Activated T-helper 1 cell treated with anti-CD3 and anti-CD28 coated beads, Interleukin-12 subunit alpha, Interleukin-12 subunit beta, Interleukin-2, Interleukin-4 antibody, amounts not matched to agents 30 ng/mL and 10 ng/mL and 1 ng/mL, durations not matched to agents 14 hours and 24 hours and 36 hours (primary cell): ENCODE data around the gene GET3. TPM values are rescaled to one million over a fixed set of nuclear protein-coding genes. Genes with fewer than 3 reads are reported as not detected.

ENCODE experiments used
- DNase-seq: peaks from one replicate; pipeline ENCODE4 v3.0.0; 2021; ENCODE audit warnings: low spot score
- H3K27ac Mint-ChIP-seq: one replicate; pipeline ENCODE4 v1.8.0; 2021; ENCODE audit warnings: mild to moderate bottlenecking, mixed read lengths
- H3K27me3 Mint-ChIP-seq: one replicate; pipeline ENCODE4 v1.8.0; 2022; ENCODE audit warnings: mild to moderate bottlenecking, moderate library complexity, mixed read lengths; ENCODE audit not compliant: insufficient read depth
- H3K36me3 Mint-ChIP-seq: one replicate; pipeline ENCODE4 v1.8.0; 2021; ENCODE audit warnings: low read depth, mixed read lengths
- H3K4me1 Mint-ChIP-seq: one replicate; pipeline ENCODE4 v1.8.0; 2021; ENCODE audit warnings: low read depth, mixed read lengths
- H3K4me3 Mint-ChIP-seq: one replicate; pipeline ENCODE4 v1.8.0; 2021; ENCODE audit warnings: mild to moderate bottlenecking, moderate library complexity, mixed read lengths
- H3K9me3 Mint-ChIP-seq: one replicate; pipeline ENCODE4 v1.8.0; 2021; ENCODE audit warnings: mixed read lengths
- intact Hi-C: fragments of 100-400 bp; cut with micrococcal nuclease; formaldehyde crosslinking; loops from one replicate; pipeline ENCODE4 v1.15.1; 2024
- total RNA-seq: library from RNA; stranded (reverse); gene quantifications from 2 replicates; pipeline ENCODE4 v1.2.3, GENCODE V29; 2022

GET3 gene
- total RNA-seq, 1 donor from 2014 or later: 68.0 TPM

DNA sequence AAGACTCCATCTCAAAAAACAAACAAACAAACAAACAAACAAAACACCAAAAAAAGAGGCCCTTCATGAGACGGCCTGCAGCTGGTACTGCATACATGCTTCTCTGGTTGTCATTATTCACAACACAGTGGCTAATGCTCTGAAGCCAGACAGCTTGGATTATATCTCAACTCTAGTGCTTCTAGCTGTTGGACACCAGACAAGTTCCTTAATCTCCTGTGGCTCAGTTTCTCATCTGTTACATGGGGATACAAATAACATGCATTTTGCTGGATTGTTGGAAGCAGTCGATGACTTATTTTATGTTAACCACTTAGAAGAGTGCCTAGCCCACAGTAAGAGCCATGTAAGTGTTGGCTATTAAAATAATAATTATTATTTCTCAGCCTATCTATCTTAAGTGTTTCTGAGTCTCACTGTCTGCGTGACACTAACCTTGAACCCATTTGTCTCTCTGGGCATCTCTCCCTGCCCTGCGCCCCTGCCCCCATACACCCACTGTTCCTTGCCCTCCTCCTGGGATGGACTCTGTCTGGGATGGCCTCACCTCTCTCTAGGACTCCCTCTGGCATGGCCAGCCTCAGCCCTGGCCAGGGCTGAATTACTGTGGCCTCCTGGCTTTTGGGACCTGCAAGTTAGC lies 50.9 kb downstream of the GET3 start:
- Mint-ChIP-seq H3K4me3 (no peak overlapping the region), H3K27ac (peak overlapping the region; percentile 53), H3K9me3 (no peaks in the 10 kb centered on the region), H3K4me1 (peaks cover 24% of the 10 kb centered on the region), H3K27me3 (no peaks in the 10 kb centered on the region), H3K36me3 (peaks cover 7% of the 10 kb centered on the region)
- intact Hi-C loops: no loop called here
- DNase-seq: no peak

DNA sequence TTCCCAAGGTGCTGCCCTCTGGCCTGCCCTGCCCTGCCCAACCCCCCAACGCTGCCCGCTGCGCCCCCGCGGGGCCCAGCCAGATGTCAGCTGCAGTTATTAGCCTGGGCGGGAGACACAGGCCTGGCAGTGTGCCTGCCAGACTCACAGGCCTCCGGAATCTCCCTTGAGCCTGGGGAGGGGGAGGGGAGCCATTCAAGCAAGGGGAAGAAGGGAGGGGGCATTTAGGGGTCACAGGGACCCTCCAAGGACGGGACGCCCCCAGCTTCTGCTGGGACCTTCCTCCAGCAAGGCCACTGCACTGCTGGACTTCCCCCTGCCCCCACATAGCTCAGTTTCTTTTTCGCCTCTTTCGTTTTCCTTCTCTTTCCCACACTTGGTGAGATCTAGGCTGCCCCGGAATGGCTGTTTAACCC lies 51.4 kb downstream of the GET3 start:
- Mint-ChIP-seq H3K4me1 (peaks cover 19% of the 10 kb centered on the region), H3K36me3 (peaks cover 10% of the 10 kb centered on the region), H3K27ac (peak overlapping the region; percentile 98), H3K4me3 (peak overlapping the region; percentile 91), H3K9me3 (no peaks in the 10 kb centered on the region), H3K27me3 (no peaks in the 10 kb centered on the region)
- intact Hi-C loops: loop anchor here (1.0 kb wide), 2 partner anchors 10 to 51 kb away; partner anchors contain the start of gene GET3
- DNase-seq: peak; percentile 15

DNA sequence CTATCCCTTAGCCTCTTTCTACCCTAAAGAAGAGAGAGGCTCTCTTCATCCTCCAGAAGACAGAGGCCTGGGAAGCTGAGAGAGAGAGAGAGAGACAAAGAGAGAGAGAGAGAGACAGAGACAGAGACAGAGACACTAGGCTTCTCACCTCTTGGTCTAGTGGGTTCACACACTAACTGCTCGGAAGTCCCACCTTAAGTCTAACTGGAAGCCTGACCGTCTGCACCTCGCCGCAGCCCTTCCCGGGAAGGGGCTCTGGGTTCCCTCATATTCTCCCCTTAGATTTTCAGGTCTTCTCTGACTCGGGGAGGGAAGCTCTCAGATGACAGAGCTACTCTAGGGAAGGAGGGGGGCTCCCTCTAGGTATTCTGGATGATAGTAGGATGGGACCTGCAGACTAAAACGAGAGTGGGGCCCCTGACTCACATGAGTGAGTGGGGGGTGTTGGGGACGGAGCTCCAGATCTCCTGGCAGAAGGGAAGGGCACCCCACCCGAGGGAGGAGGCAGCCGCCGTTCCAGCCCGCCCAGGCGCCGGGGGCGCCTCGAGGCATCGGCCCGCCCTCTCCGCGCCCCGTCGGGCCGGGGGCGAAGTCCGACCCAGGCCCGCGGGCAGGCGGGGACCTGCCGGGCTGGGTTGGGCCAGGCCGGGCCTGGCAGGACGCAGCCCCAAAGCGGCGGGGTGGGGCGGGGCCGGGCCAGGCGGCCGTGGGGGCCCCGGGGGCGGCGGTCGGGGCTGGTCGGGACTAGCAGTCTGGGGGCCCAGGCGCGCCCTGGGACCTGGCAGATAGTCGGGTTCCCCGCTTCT lies 52.0 kb downstream of the GET3 start:
- Mint-ChIP-seq H3K4me1 (peaks cover 23% of the 10 kb centered on the region), H3K9me3 (no peaks in the 10 kb centered on the region), H3K27me3 (no peaks in the 10 kb centered on the region), H3K4me3 (peak overlapping the region; percentile 91), H3K36me3 (peaks cover 13% of the 10 kb centered on the region), H3K27ac (peak overlapping the region; percentile 98)
- no peak for DNase-seq
- intact Hi-C loops: loop anchor here (1.0 kb wide), 2 partner anchors 11 to 52 kb away; partner anchors contain the start of gene GET3

DNA sequence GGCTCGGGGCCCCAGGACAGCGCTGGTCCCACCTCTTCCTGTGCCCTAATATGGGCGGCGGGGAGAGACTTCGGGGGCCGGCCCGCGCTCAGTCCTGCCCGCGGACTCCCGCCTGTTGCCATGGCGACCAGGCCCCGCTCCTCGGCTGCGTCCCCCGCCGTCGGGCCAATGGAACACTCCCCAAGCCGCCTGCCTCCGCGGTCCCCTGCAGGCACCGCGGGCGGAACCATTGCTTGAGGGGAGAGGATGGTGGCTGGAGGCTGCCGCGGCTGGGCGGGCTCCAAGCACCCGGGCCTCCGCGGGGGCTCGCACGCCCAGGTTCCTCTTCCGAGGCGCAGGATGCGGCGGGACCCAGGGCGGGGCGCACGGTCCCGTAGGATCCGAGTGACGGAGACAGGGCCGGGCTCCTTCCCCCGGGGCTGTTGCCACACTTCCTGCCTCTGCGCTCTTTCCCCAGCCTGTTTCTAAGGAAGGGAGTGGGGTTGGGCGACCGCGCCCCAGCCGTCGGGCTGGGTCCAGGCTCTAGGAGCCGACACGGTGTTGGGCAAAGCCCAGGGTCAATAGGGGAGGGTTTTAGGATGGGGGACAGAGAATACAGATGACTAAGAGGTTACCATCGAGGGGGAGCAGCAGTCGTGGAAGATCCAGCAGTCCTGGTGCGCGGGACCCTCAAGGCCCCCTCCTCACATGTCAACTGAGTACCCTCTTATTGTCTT lies 52.8 kb downstream of the GET3 start:
- DNase-seq: peak; percentile 94
- H3K27ac Mint-ChIP-seq: peak overlapping the region; percentile 91
- H3K9me3 Mint-ChIP-seq: no peaks in the 10 kb centered on the region
- H3K4me3 Mint-ChIP-seq: peak overlapping the region; percentile 97
- peaks cover 30% of the 10 kb centered on the region for H3K4me1 Mint-ChIP-seq
- H3K36me3 Mint-ChIP-seq: peaks cover 13% of the 10 kb centered on the region
- no peaks in the 10 kb centered on the region for H3K27me3 Mint-ChIP-seq
- intact Hi-C loops: loop anchor here (1.0 to 5.0 kb wide), 6 partner anchors 12 to 1703 kb away; partner anchors contain the start of genes CALR, GET3, LDLR and TNPO2

DNA sequence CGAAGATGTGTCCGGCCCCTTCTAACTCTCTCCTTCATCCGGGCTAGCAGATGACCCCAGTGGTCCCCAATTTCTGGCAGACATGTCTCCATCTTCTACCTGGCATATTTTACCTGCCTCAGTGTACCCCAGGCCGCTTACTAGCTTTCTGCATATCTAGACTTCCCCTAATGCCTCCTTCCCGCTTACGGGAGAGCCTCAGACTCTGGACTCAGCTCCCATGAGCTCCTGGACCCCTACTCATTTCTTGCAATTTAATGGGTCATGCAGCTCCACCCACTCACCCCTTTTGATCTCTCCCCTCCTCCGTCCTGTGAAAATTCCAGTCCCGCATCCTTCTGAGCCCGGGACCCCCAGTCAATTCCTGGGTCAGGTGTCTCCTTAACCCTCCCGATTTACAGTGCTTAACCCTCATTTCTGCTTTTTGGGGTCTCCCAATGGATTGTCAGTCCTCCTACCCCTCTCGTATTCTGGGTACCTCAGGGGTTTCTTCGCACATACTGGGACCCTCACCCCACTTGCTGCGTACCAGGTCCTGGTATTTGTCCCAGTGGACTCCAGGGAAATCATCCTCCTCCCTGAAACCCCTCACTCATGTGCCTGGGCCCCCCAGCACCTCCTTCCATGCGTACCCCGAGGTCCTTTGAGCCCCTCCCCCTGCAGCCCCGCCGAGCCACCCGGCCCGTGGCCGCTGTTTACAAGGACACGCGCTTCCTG lies 53.5 kb downstream of the GET3 start:
- H3K4me1 Mint-ChIP-seq: peaks cover 32% of the 10 kb centered on the region
- peaks cover 13% of the 10 kb centered on the region for H3K36me3 Mint-ChIP-seq
- peak overlapping the region; percentile 97 for H3K4me3 Mint-ChIP-seq
- H3K27ac Mint-ChIP-seq: peak overlapping the region; percentile 91
- intact Hi-C loops: loop anchor here (1.0 to 5.0 kb wide), 5 partner anchors 8 to 1703 kb away; partner anchors contain the start of genes CALR, LDLR and TNPO2
- DNase-seq: no peak
- H3K9me3 Mint-ChIP-seq: no peaks in the 10 kb centered on the region
- H3K27me3 Mint-ChIP-seq: no peaks in the 10 kb centered on the region

DNA sequence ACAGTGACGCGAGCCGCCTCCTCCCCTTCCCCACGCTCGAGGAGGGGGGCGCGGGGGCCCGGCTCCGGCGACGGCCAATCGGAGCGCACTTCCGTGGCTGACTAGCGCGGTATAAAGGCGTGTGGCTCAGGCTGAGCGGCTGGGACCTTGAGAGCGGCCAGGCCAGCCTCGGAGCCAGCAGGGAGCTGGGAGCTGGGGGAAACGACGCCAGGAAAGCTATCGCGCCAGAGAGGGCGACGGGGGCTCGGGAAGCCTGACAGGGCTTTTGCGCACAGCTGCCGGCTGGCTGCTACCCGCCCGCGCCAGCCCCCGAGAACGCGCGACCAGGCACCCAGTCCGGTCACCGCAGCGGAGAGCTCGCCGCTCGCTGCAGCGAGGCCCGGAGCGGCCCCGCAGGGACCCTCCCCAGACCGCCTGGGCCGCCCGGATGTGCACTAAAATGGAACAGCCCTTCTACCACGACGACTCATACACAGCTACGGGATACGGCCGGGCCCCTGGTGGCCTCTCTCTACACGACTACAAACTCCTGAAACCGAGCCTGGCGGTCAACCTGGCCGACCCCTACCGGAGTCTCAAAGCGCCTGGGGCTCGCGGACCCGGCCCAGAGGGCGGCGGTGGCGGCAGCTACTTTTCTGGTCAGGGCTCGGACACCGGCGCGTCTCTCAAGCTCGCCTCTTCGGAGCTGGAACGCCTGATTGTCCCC lies 54.2 kb downstream of the GET3 start, which contains the start of gene JUNB:
Gene JUNB (plus strand): TSS at position 142 of the 706 bp plus-strand sequence. CDS start 286 bp downstream, at position 428.
- Mint-ChIP-seq H3K36me3 (peaks cover 15% of the 10 kb centered on the region), H3K4me1 (peaks cover 39% of the 10 kb centered on the region), H3K27ac (peak within 1 kb of the TSS; percentile 97), H3K4me3 (peak within 1 kb of the TSS; percentile 97), H3K27me3 (no peaks in the 10 kb centered on the region), H3K9me3 (no peaks in the 10 kb centered on the region)
- peak; percentile 97 for DNase-seq
- intact Hi-C loops: loop anchor here (1.0 to 5.0 kb wide), 5 partner anchors 9 to 1704 kb away; partner anchors contain the start of genes CALR, LDLR and TNPO2

DNA sequence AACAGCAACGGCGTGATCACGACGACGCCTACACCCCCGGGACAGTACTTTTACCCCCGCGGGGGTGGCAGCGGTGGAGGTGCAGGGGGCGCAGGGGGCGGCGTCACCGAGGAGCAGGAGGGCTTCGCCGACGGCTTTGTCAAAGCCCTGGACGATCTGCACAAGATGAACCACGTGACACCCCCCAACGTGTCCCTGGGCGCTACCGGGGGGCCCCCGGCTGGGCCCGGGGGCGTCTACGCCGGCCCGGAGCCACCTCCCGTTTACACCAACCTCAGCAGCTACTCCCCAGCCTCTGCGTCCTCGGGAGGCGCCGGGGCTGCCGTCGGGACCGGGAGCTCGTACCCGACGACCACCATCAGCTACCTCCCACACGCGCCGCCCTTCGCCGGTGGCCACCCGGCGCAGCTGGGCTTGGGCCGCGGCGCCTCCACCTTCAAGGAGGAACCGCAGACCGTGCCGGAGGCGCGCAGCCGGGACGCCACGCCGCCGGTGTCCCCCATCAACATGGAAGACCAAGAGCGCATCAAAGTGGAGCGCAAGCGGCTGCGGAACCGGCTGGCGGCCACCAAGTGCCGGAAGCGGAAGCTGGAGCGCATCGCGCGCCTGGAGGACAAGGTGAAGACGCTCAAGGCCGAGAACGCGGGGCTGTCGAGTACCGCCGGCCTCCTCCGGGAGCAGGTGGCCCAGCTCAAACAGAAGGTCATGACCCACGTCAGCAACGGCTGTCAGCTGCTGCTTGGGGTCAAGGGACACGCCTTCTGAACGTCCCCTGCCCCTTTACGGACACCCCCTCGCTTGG lies 55.0 kb downstream of the GET3 start:
- H3K9me3 Mint-ChIP-seq: no peaks in the 10 kb centered on the region
- H3K4me3 Mint-ChIP-seq: peak overlapping the region; percentile 97
- no peaks in the 10 kb centered on the region for H3K27me3 Mint-ChIP-seq
- peaks cover 44% of the 10 kb centered on the region for H3K4me1 Mint-ChIP-seq
- H3K27ac Mint-ChIP-seq: peak overlapping the region; percentile 97
- peaks cover 17% of the 10 kb centered on the region for H3K36me3 Mint-ChIP-seq
- intact Hi-C loops: loop anchor here (5.0 kb wide), 1 partner anchor 1705 kb away; the partner anchor contains the start of gene LDLR
- DNase-seq: peak; percentile 73

DNA sequence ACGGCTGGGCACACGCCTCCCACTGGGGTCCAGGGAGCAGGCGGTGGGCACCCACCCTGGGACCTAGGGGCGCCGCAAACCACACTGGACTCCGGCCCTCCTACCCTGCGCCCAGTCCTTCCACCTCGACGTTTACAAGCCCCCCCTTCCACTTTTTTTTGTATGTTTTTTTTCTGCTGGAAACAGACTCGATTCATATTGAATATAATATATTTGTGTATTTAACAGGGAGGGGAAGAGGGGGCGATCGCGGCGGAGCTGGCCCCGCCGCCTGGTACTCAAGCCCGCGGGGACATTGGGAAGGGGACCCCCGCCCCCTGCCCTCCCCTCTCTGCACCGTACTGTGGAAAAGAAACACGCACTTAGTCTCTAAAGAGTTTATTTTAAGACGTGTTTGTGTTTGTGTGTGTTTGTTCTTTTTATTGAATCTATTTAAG lies 55.6 kb downstream of the GET3 start:
- DNase-seq: no peak
- Mint-ChIP-seq H3K9me3 (no peaks in the 10 kb centered on the region), H3K4me3 (peak overlapping the region; percentile 97), H3K36me3 (peaks cover 17% of the 10 kb centered on the region), H3K27me3 (no peaks in the 10 kb centered on the region), H3K4me1 (peaks cover 44% of the 10 kb centered on the region), H3K27ac (peak overlapping the region; percentile 97)
- intact Hi-C loops: loop anchor here (5.0 kb wide), 1 partner anchor 1706 kb away; the partner anchor contains the start of gene LDLR

DNA sequence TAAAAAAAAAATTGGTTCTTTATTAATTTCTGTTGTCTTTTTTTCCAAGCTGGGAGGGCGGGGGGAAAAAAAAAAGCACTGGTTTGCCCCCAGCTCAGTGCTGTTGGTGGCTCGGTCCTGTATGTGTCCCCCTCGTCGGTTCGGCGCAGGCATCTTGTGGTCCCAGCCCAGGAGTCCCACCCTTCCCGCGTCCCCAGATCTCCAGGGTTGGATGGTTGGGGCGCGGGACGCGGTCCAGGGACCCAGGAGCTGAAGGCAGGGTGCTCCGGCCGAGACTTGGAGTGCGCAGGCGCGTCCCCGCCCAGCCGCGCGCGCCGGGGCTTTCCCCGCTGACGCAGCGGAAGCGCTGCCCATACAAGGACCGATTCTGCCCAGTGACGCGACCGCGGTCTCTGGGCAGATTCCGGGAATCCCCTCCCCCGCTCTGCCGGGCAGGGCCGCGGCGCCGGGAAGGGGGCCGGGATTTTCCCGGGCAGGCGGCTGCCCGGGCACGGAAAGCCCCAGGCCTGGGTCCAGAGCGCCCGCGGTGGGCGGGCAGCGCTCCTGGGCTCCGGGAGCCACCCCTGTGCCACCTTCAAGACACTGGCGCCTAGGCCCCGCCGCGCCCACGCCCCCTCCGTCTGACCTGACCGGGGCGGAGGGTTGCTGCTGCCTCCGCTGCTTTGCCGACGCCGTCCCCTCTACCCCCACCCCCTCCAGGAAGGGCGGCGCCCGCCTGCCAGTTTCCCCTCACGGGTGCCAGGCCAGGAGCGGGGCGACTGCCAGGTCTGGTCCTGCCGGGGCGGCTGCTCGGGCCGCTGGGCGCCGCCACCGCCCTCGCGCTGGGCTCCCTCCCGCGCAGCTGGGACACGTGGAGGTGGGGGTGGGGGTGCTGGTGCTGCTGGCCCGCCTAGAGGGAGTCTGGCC lies 56.2 kb downstream of the GET3 start:
- intact Hi-C loops: loop anchor here (1.0 to 5.0 kb wide), 2 partner anchors 73 to 1706 kb away; partner anchors contain the start of gene LDLR
- H3K9me3 Mint-ChIP-seq: no peaks in the 10 kb centered on the region
- DNase-seq: peak; percentile 93

More for the DNA sequence above, 56.2 kb downstream of the GET3 start:
- Mint-ChIP-seq H3K27me3 (no peaks in the 10 kb centered on the region), H3K36me3 (peaks cover 17% of the 10 kb centered on the region), H3K27ac (peak overlapping the region; percentile 97), H3K4me3 (peak overlapping the region; percentile 97), H3K4me1 (peaks cover 44% of the 10 kb centered on the region)
